ENCODE results near the gene GLRX2. TPM values are rescaled to one million over a fixed set of nuclear protein-coding genes. Genes with fewer than 3 reads are reported as not detected.

GLRX2 gene
- total and polyA plus RNA-seq, 2 experiments from 2014 or later: 7.7 to 24.9 TPM

- H3K36me3 ChIP-seq: no peaks in the 10 kb centered on the region
- no peak for TF ChIP-seq CTCF (IDR thresholded peaks at IDR 0.05; ENCODE audit: low read depth, low read length)
- H3K27ac ChIP-seq: peak overlapping the region; percentile 75
- H3K4me1 ChIP-seq (ENCODE audit: low read depth): peaks cover 4% of the 10 kb centered on the region
- peak overlapping the region; percentile 70 for H3K4me3 ChIP-seq
- DNase-seq (ENCODE audit: low read depth in 1 of 2, low spot score in 1 of 2): no peak
- H3K27me3 ChIP-seq: no peaks in the 10 kb centered on the region
- no peaks in the 10 kb centered on the region for H3K9me3 ChIP-seq (ENCODE audit: low read depth)
Observed at GRCh38 chr1:193103759-193104501, 1.3 kb downstream of the GLRX2 start.

GRCh38 chr1:193102662-193103061, 2.6 kb downstream of the GLRX2 start:
- TF ChIP-seq CTCF (IDR thresholded peaks at IDR 0.05; ENCODE audit: low read depth, low read length): no peak
- Histone ChIP-seq H3K4me1 (ENCODE audit: low read depth) (peaks cover 4% of the 10 kb centered on the region), H3K4me3 (no peak overlapping the region), H3K9me3 (ENCODE audit: low read depth) (no peaks in the 10 kb centered on the region), H3K27ac (no peak overlapping the region), H3K36me3 (peaks cover 3% of the 10 kb centered on the region), H3K27me3 (no peaks in the 10 kb centered on the region)
- DNase-seq (ENCODE audit: low read depth in 1 of 2, low spot score in 1 of 2): no peak

- Histone ChIP-seq H3K27me3 (no peaks in the 10 kb centered on the region), H3K4me1 (ENCODE audit: low read depth) (no peaks in the 10 kb centered on the region), H3K9me3 (ENCODE audit: low read depth) (no peaks in the 10 kb centered on the region), H3K4me3 (no peak overlapping the region), H3K36me3 (peaks cover 31% of the 10 kb centered on the region), H3K27ac (no peak overlapping the region)
- TF ChIP-seq CTCF (IDR thresholded peaks at IDR 0.05; ENCODE audit: low read depth, low read length): no peak
- no peak for DNase-seq (ENCODE audit: low read depth in 1 of 2, low spot score in 1 of 2)
Observed at GRCh38 chr1:193094112-193094511, 11.1 kb downstream of the GLRX2 start.

GRCh38 chr1:193090865-193091264, 14.3 kb downstream of the GLRX2 start:
- Histone ChIP-seq H3K9me3 (ENCODE audit: low read depth) (no peaks in the 10 kb centered on the region), H3K27me3 (no peaks in the 10 kb centered on the region), H3K4me3 (no peak overlapping the region), H3K27ac (no peak overlapping the region), H3K4me1 (ENCODE audit: low read depth) (peaks cover 11% of the 10 kb centered on the region), H3K36me3 (peaks cover 21% of the 10 kb centered on the region)
- DNase-seq (ENCODE audit: low read depth in 1 of 2, low spot score in 1 of 2): no peak
- no peak for TF ChIP-seq CTCF (IDR thresholded peaks at IDR 0.05; ENCODE audit: low read depth, low read length)

GRCh38 chr1:193087893-193088292, 17.3 kb downstream of the GLRX2 start:
- no peak for DNase-seq (ENCODE audit: low read depth in 1 of 2, low spot score in 1 of 2)
- Histone ChIP-seq H3K9me3 (ENCODE audit: low read depth) (no peaks in the 10 kb centered on the region), H3K27ac (peak overlapping the region; percentile 58), H3K36me3 (peaks cover 43% of the 10 kb centered on the region), H3K4me1 (ENCODE audit: low read depth) (peaks cover 11% of the 10 kb centered on the region), H3K4me3 (no peak overlapping the region), H3K27me3 (no peaks in the 10 kb centered on the region)
- TF ChIP-seq CTCF (IDR thresholded peaks at IDR 0.05; ENCODE audit: low read depth, low read length): no peak
